HepG2 (cell line): ENCODE results near the gene SLC25A25. TPM values are rescaled to one million over a fixed set of nuclear protein-coding genes. Genes with fewer than 3 reads are reported as not detected.

Experiments used
- ARNT2 ChIP-seq: sonication (generic); formaldehyde crosslinking; IDR thresholded peaks from 2 replicates; pipeline ENCODE4 v1.8.0; 2022; ENCODE audit warnings: mild to moderate bottlenecking, low read depth, missing genetic modification reagents, moderate library complexity
- ATRX ChIP-seq: sonication (generic); formaldehyde crosslinking; IDR thresholded peaks from 2 replicates; pipeline ENCODE4 v1.4.0; 2020; ENCODE audit warnings: missing genetic modification reagents, borderline replicate concordance
- CC2D1A ChIP-seq: sonication (generic); formaldehyde crosslinking; IDR thresholded peaks from 2 replicates; pipeline ENCODE4 v1.8.1; 2023; ENCODE audit warnings: mild to moderate bottlenecking, missing genetic modification reagents
- ETV5 ChIP-seq: IDR thresholded peaks from 2 replicates; pipeline ENCODE4 v1.6.1; 2018; ENCODE audit warnings: missing biosample characterization, missing genetic modification reagents, inconsistent platforms, borderline replicate concordance
- FOSL2 ChIP-seq: sonication (generic); formaldehyde crosslinking; IDR thresholded peaks from 2 replicates; pipeline ENCODE4 v1.4.0; 2020; ENCODE audit warnings: missing genetic modification reagents
- JDP2 ChIP-seq: sonication (generic); formaldehyde crosslinking; IDR thresholded peaks from 2 replicates; pipeline ENCODE4 v1.8.1; 2022; ENCODE audit warnings: missing genetic modification reagents, borderline replicate concordance
- KLF11 ChIP-seq: IDR thresholded peaks from 2 replicates; pipeline ENCODE4 v1.6.1; 2016; ENCODE audit warnings: missing compliant biosample characterization
- MAFG ChIP-seq: sonication (generic); formaldehyde crosslinking; IDR thresholded peaks from 2 replicates; pipeline ENCODE4 v1.5.1; 2020; ENCODE audit warnings: mild to moderate bottlenecking, missing genetic modification reagents
- MBD4 ChIP-seq: IDR thresholded peaks from 2 replicates; pipeline ENCODE4 v1.6.1; 2012; ENCODE audit warnings: low read length, inconsistent platforms, borderline replicate concordance
- NBN ChIP-seq: fragments of 450-650 bp; conservative IDR thresholded peaks from 2 replicates; pipeline ENCODE4 v1.6.1; 2017
- RFX1 ChIP-seq: fragments of 450-650 bp; IDR thresholded peaks from 2 replicates; pipeline ENCODE4 v1.6.1; 2017
- SETDB1 ChIP-seq: sonication (generic); formaldehyde crosslinking; IDR thresholded peaks from 2 replicates; pipeline ENCODE4 v1.5.1; 2020; ENCODE audit warnings: missing genetic modification reagents, mild to moderate bottlenecking, borderline replicate concordance
- SMAD1 ChIP-seq: sonication (generic); formaldehyde crosslinking; IDR thresholded peaks from 2 replicates; pipeline ENCODE4 v1.4.0; 2020; ENCODE audit warnings: missing genetic modification reagents, low read depth, mild to moderate bottlenecking, borderline replicate concordance
- TBX2 ChIP-seq: sonication (generic); formaldehyde crosslinking; IDR thresholded peaks from 2 replicates; pipeline ENCODE4 v1.5.0; 2020; ENCODE audit warnings: missing genetic modification reagents, mild to moderate bottlenecking, borderline replicate concordance
- TSC22D2 ChIP-seq: sonication (generic); formaldehyde crosslinking; IDR thresholded peaks from 2 replicates; pipeline ENCODE4 v1.5.1; 2020; ENCODE audit warnings: missing genetic modification reagents, mild to moderate bottlenecking, borderline replicate concordance
- ZIK1 ChIP-seq: sonication (generic); formaldehyde crosslinking; IDR thresholded peaks from 2 replicates; pipeline ENCODE4 v1.5.0; 2020; ENCODE audit warnings: mild to moderate bottlenecking, low read depth, missing genetic modification reagents, borderline replicate concordance
- ZNF460 ChIP-seq: sonication (generic); formaldehyde crosslinking; IDR thresholded peaks from 2 replicates; pipeline ENCODE4 v1.5.1; 2020; ENCODE audit warnings: missing genetic modification reagents, mild to moderate bottlenecking, borderline replicate concordance
- polyA plus RNA-seq, 8 experiments: library from polyadenylated mRNA; depleted of rRNA in 3 of 8; stranded (reverse) in 7 of 8; unstranded in 1 of 8; fragments of >200 nt; fragmentation: Illumina TruSeq in 4 of 8; extraction: Trizol in 4 of 8; gene quantifications; 2 replicates each; pipeline versions ENCODE4 v1.2.1 to v1.2.3, GENCODE V29; 2011 to 2016; ENCODE audit warnings: low read depth in 4 of 8, missing spikeins in 1 of 8, mixed read lengths in 1 of 8; ENCODE audit not compliant: insufficient read depth in 1 of 8
- total RNA-seq, 5 experiments: library from RNA; depleted of rRNA; stranded (reverse); fragments of >200 nt; fragmentation: Illumina TruSeq; extraction: Trizol; gene quantifications; 2 replicates each; pipeline ENCODE4 v1.2.3, GENCODE V29; 2016; ENCODE audit warnings: low read depth in 1 of 5
- TF ChIP-seq, protein P1 (sequence below): sonication (generic); formaldehyde crosslinking; IDR thresholded peaks from 2 replicates; pipeline ENCODE4 v1.5.0; 2020; ENCODE audit warnings: missing genetic modification reagents
- TF ChIP-seq, protein P2 (sequence below): sonication (generic); formaldehyde crosslinking; IDR thresholded peaks from 2 replicates; pipeline ENCODE4 v1.9.0; 2021; ENCODE audit warnings: missing genetic modification reagents, borderline replicate concordance
- TF ChIP-seq, protein P3 (sequence below): sonication (generic); formaldehyde crosslinking; IDR thresholded peaks from 2 replicates; pipeline ENCODE4 v1.8.1; 2023; ENCODE audit warnings: mild to moderate bottlenecking, inconsistent platforms, moderate library complexity, missing genetic modification reagents, borderline replicate concordance
- TF ChIP-seq, protein P4 (sequence below): sonication (generic); formaldehyde crosslinking; IDR thresholded peaks from 2 replicates; pipeline ENCODE4 v1.8.1; 2023; ENCODE audit warnings: mild to moderate bottlenecking, moderate library complexity, missing genetic modification reagents
- TF ChIP-seq, protein P5 (sequence below): sonication (generic); formaldehyde crosslinking; IDR thresholded peaks from 2 replicates; pipeline ENCODE4 v1.8.1; 2023; ENCODE audit warnings: missing genetic modification reagents, mild to moderate bottlenecking, borderline replicate concordance

The SLC25A25 gene
- total and polyA plus RNA-seq, 2 of the 13 experiments (the other 11 are each of a cell fraction or from before 2014, with no cell fraction given), result 10.5 to 24.8 TPM

DNA sequence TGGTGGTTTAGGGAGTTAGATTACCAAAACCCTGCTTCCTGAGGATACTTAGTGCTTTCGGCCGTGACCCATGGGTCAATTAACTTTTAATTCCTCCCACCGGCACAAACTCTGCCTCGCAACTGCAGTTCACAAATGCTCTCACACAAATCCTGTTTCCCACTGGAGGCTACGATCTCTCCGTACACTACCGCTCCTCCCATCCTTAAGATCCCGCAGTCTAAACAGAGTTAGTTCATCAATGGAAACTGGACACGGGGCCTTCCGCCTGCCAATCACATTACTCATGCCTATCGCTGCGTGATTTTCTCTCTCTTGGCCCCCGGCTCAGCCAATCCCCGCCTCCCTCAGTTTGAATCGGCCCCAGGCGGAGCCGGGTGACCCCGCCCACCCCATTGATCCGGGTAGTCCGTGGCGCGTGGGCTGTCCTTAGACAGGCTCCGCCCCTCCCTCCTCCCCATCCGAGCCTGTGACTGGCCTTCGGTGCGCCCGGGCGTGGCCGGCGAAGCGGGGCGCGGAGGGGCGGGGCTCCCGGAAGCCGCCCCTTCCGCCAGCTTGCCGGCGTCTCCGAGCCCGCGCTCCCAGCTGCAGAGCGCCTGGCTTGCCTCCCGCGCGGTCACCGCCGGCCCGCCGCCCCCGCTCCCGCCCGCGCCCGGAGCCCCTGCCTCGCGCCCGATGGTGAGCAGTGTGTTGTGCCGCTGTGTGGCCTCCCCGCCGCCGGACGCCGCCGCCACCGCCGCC, at the start of gene SLC25A25 (continued):
- TF ChIP-seq, protein P1, sequence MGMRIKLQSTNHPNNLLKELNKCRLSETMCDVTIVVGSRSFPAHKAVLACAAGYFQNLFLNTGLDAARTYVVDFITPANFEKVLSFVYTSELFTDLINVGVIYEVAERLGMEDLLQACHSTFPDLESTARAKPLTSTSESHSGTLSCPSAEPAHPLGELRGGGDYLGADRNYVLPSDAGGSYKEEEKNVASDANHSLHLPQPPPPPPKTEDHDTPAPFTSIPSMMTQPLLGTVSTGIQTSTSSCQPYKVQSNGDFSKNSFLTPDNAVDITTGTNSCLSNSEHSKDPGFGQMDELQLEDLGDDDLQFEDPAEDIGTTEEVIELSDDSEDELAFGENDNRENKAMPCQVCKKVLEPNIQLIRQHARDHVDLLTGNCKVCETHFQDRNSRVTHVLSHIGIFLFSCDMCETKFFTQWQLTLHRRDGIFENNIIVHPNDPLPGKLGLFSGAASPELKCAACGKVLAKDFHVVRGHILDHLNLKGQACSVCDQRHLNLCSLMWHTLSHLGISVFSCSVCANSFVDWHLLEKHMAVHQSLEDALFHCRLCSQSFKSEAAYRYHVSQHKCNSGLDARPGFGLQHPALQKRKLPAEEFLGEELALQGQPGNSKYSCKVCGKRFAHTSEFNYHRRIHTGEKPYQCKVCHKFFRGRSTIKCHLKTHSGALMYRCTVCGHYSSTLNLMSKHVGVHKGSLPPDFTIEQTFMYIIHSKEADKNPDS, result no peak
- TF ChIP-seq MBD4 (no peak), SETDB1 (CRISPR knock-in tag) (no peak), ZIK1 (CRISPR knock-in tag) (0 out of 2 replicates have a peak, but pooled peaks have one; percentile 29), FOSL2 (CRISPR knock-in tag) (peak; percentile 58), KLF11 (CRISPR knock-in tag) (no peak), RFX1 (no peak), ATRX (CRISPR knock-in tag) (no peak), TSC22D2 (CRISPR knock-in tag) (no peak), CC2D1A (CRISPR knock-in tag) (no peak), NBN (no peak), SMAD1 (no peak), TBX2 (CRISPR knock-in tag) (no peak; the same call in 1 of the 2 replicates), ZNF460 (CRISPR knock-in tag) (no peak), ARNT2 (CRISPR knock-in tag) (peak; percentile 42; the same call in 1 of the 2 replicates), MAFG (no peak), JDP2 (CRISPR knock-in tag) (no peak), ETV5 (CRISPR knock-in tag) (0 out of 2 replicates have a peak, but pooled peaks have one; percentile 27)
- TF ChIP-seq, protein P2, sequence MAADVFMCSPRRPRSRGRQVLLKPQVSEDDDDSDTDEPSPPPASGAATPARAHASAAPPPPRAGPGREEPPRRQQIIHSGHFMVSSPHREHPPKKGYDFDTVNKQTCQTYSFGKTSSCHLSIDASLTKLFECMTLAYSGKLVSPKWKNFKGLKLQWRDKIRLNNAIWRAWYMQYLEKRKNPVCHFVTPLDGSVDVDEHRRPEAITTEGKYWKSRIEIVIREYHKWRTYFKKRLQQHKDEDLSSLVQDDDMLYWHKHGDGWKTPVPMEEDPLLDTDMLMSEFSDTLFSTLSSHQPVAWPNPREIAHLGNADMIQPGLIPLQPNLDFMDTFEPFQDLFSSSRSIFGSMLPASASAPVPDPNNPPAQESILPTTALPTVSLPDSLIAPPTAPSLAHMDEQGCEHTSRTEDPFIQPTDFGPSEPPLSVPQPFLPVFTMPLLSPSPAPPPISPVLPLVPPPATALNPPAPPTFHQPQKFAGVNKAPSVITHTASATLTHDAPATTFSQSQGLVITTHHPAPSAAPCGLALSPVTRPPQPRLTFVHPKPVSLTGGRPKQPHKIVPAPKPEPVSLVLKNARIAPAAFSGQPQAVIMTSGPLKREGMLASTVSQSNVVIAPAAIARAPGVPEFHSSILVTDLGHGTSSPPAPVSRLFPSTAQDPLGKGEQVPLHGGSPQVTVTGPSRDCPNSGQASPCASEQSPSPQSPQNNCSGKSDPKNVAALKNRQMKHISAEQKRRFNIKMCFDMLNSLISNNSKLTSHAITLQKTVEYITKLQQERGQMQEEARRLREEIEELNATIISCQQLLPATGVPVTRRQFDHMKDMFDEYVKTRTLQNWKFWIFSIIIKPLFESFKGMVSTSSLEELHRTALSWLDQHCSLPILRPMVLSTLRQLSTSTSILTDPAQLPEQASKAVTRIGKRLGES (CRISPR knock-in tag), result no peak
- TF ChIP-seq, protein P3, sequence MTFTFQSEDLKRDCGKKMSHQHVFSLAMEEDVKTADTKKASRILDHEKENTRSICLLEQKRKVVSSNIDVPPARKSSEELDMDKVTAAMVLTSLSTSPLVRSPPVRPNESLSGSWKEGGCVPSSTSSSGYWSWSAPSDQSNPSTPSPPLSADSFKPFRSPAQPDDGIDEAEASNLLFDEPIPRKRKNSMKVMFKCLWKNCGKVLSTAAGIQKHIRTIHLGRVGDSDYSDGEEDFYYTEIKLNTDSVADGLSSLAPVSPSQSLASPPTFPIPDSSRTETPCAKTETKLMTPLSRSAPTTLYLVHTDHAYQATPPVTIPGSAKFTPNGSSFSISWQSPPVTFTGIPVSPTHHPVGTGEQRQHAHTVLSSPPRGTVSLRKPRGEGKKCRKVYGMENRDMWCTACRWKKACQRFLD, result no peak
- TF ChIP-seq, protein P4, sequence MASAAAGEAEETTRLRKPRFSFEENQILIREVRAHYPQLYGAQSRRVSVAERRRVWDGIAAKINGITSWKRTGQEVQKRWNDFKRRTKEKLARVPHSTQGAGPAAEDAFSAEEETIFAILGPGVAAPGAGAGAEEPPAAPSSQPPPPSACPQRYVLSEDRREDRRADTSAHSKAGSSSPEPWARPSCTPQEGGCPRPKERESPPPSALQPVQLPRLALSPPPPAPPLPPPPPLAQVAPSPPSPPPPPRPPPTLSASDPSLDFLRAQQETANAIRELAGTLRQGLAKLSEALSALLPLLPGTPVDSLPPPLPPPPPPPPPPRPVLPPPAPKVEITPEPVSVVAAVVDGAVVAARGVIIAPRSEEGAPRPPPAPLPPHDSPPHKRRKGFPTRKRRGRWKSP (CRISPR knock-in tag), result peak; percentile 29; the same call in 1 of the 2 replicates
- TF ChIP-seq, protein P5, sequence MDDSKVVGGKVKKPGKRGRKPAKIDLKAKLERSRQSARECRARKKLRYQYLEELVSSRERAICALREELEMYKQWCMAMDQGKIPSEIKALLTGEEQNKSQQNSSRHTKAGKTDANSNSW (CRISPR knock-in tag), result no peak
